B cell (primary cell): Measurements from ENCODE around the gene PEX1. TPM values are rescaled to one million over a fixed set of nuclear protein-coding genes. Genes with fewer than 3 reads are reported as not detected.

Experiments
- ATAC-seq: fragments of 200-7000 bp; cut with Tn5 transposase; one replicate; pipeline ENCODE4 v1.10.0; 2021; ENCODE audit warnings: low read depth, mild to moderate bottlenecking, moderate number of reproducible peaks, moderate library complexity
- CTCF ChIA-PET: fragments of 350-600 bp; sonication (Branson Sonifier 250); formaldehyde crosslinking; loops from one replicate; lab custom pipeline; 2021; ENCODE audit warnings: antibody characterized with exemption, inconsistent platforms; lab: Charles Lee
- POLR2A ChIA-PET: fragments of 350-600 bp; sonication (Branson Sonifier 250); formaldehyde crosslinking; loops from one replicate; lab custom pipeline; 2021; ENCODE audit warnings: antibody characterized with exemption; lab: Charles Lee
- DNase-seq: peaks from one replicate; pipeline ENCODE4 v3.0.0; 2013
- H2AFZ ChIP-seq: 2 replicates; pipeline ENCODE4 v1.6.1; 2012; ENCODE audit warnings: mild to moderate bottlenecking, low read depth, low read length; ENCODE audit not compliant: insufficient read depth, poor library complexity, severe bottlenecking
- H3K27ac ChIP-seq, 2 donors: 1 replicate in 1 of 2; 2 replicates in 1 of 2; pipeline ENCODE4 v1.5.1; 2012 to 2013; ENCODE audit warnings: low read length in 2 of 2, mild to moderate bottlenecking in 2 of 2, moderate library complexity in 1 of 2
- H3K27me3 ChIP-seq, 4 experiments: fragments of 200-600 bp in 1 of 4; sonication (generic) in 1 of 4; replicated peaks in 1 of 4; 1 replicate in 2 of 4; 2 replicates in 2 of 4; pipeline versions ENCODE4 v1.6.1 to v1.7.0; 2013 to 2016; ENCODE audit warnings: low read length in 3 of 4, mild to moderate bottlenecking in 2 of 4, mixed read lengths in 1 of 4, moderate library complexity in 1 of 4; ENCODE audit not compliant: insufficient read depth in 4 of 4, control insufficient read depth in 3 of 4; ENCODE audit errors: control extremely low read depth in 1 of 4
- H3K36me3 ChIP-seq, 2 experiments: replicated peaks in 1 of 2; 1 replicate in 1 of 2; 2 replicates in 1 of 2; pipeline versions ENCODE4 v1.6.1 to v1.7.1; 2013; ENCODE audit warnings: low read length in 1 of 2; ENCODE audit not compliant: insufficient read depth in 2 of 2, control insufficient read depth in 1 of 2; ENCODE audit errors: control extremely low read depth in 1 of 2, extremely low read depth in 1 of 2
- H3K4me1 ChIP-seq, 2 donors: fragments of 200-600 bp in 1 of 2; sonication (generic) in 1 of 2; 1 replicate in 1 of 2; 2 replicates in 1 of 2; pipeline versions ENCODE4 v1.5.1 to v1.6.1; 2013 to 2017; ENCODE audit warnings: low read length in 2 of 2; ENCODE audit not compliant: control insufficient read depth in 2 of 2, insufficient read depth in 2 of 2
- H3K4me2 ChIP-seq: replicated peaks from 2 replicates; pipeline ENCODE3; 2012; ENCODE audit warnings: mild to moderate bottlenecking, low read depth, low read length; ENCODE audit not compliant: poor library complexity, severe bottlenecking
- H3K4me3 ChIP-seq, 5 experiments: fragments of 200-600 bp in 1 of 5; sonication (generic) in 1 of 5; 1 replicate in 3 of 5; 2 replicates in 2 of 5; pipeline versions ENCODE4 v1.5.1 to v1.7.0; 2011 to 2016; ENCODE audit warnings: low read length in 4 of 5, mild to moderate bottlenecking in 4 of 5, low read depth in 2 of 5, control low read depth in 1 of 5, moderate library complexity in 1 of 5; ENCODE audit not compliant: insufficient read depth in 1 of 5; ENCODE audit errors: control extremely low read depth in 1 of 5, extremely low read depth in 1 of 5
- H3K79me2 ChIP-seq: fragments of 200-600 bp; sonication (generic); one replicate; pipeline ENCODE4 v1.6.0; 2016; ENCODE audit warnings: low read length; ENCODE audit not compliant: control insufficient read depth, insufficient read depth
- H3K9ac ChIP-seq: fragments of 200-600 bp; sonication (generic); 2 replicates; pipeline ENCODE4 v1.6.1; 2017; ENCODE audit warnings: mild to moderate bottlenecking, low read length, moderate library complexity
- H3K9me3 ChIP-seq, 3 donors: one replicate each; pipeline versions ENCODE4 v1.6.1 to v1.7.1; 2013; ENCODE audit warnings: low read length in 2 of 3; ENCODE audit not compliant: control insufficient read depth in 2 of 3, insufficient read depth in 1 of 3; ENCODE audit errors: control extremely low read depth in 1 of 3
- H4K20me1 ChIP-seq: 2 replicates; pipeline ENCODE4 v1.6.0; 2012; ENCODE audit warnings: mild to moderate bottlenecking, low read length; ENCODE audit not compliant: insufficient read depth, control insufficient read depth, poor library complexity, severe bottlenecking
- H3K27ac Mint-ChIP-seq: one replicate; pipeline ENCODE4 v1.8.0; 2021; ENCODE audit warnings: mixed read lengths
- H3K27me3 Mint-ChIP-seq: one replicate; pipeline ENCODE4 v1.8.0; 2021; ENCODE audit warnings: mixed read lengths
- H3K4me1 Mint-ChIP-seq: one replicate; pipeline ENCODE4 v1.8.0; 2021; ENCODE audit warnings: mixed read lengths
- H3K4me3 Mint-ChIP-seq: one replicate; pipeline ENCODE4 v1.8.0; 2021; ENCODE audit warnings: mixed read lengths
- H3K9me3 Mint-ChIP-seq: one replicate; pipeline ENCODE4 v1.8.0; 2022; ENCODE audit warnings: mixed read lengths; ENCODE audit not compliant: insufficient read depth
- CTCF ChIP-seq: fragments of 200-600 bp; IDR thresholded peaks from one replicate; pipeline ENCODE4 v1.8.0; 2022; ENCODE audit warnings: antibody characterized with exemption, mild to moderate bottlenecking
- EZH2 ChIP-seq: IDR thresholded peaks from 2 replicates; pipeline ENCODE4 v1.6.1; 2012; ENCODE audit warnings: borderline replicate concordance, low read depth, mild to moderate bottlenecking, moderate library complexity, low read length; ENCODE audit not compliant: insufficient read depth, poor library complexity, severe bottlenecking
- whole genome bisulfite sequencing: methylation state at CpG from one replicate; pipeline ENCODE4 v1.1.5; 2013; ENCODE audit warnings: missing lambda C conversion rate; ENCODE audit not compliant: insufficient coverage; 5-methylcytosine and 5-hydroxymethylcytosine counted together
- intact Hi-C: fragments of 100-400 bp; cut with micrococcal nuclease; formaldehyde crosslinking; loops from one replicate; pipeline ENCODE4 v1.10.0; 2022
- polyA plus RNA-seq: library from polyadenylated mRNA; depleted of rRNA; stranded (reverse); fragments of >200 nt; gene quantifications from 2 replicates; pipeline ENCODE4 v1.2.3, GENCODE V29; 2012
- total RNA-seq, 2 donors: library from RNA; stranded (reverse); fragments of 120-200 nt in 1 of 2; gene quantifications; 1 replicate in 1 of 2; 2 replicates in 1 of 2; pipeline versions ENCODE4 v1.2.3 to v1.2.4, GENCODE V29; 2013 to 2022

PEX1 gene
- total and polyA plus RNA-seq, 2 donors (not counting 1 experiment from before 2014, with no cell fraction given): 26.0 to 33.7 TPM

GRCh38 chr7:92496876-92497275 is 31.4 kb downstream of the PEX1 start:
- DNase-seq (no peak), ATAC-seq (no peak)
- 100% methylated on average over 1 of the region's 2 CpGs for WGBS
- Mint-ChIP-seq H3K9me3 (no peaks in the 10 kb centered on the region), H3K4me1 (no peaks in the 10 kb centered on the region), H3K27me3 (no peaks in the 10 kb centered on the region), H3K27ac (no peak overlapping the region), H3K4me3 (no peak overlapping the region)
- Histone ChIP-seq H3K9me3 (no peaks in the 10 kb centered on the region), H3K79me2 (no peaks in the 10 kb centered on the region), H3K4me2 (no peak overlapping the region), H3K36me3 (peaks cover 9 to 31% of the 10 kb centered on the region in 2 experiments), H3K4me1 (no peaks in the 10 kb centered on the region), H3K27ac (no peak overlapping the region), H3K27me3 (no peaks in the 10 kb centered on the region), H4K20me1 (no peaks in the 10 kb centered on the region), H3K9ac (no peak overlapping the region), H3K4me3 (no peak overlapping the region), H2AFZ (no peak overlapping the region)
- intact Hi-C loops: no loop called here
- POLR2A ChIA-PET: no interaction called here
- CTCF ChIA-PET: no interaction called here
- no peak for TF ChIP-seq CTCF
- TF ChIP-seq EZH2: no peak

GRCh38 chr7:92489634-92490033 is 38.7 kb downstream of the PEX1 start:
- H4K20me1 ChIP-seq: no peaks in the 10 kb centered on the region
- H3K4me3 ChIP-seq: no peak overlapping the region
- no peak overlapping the region for H3K27ac ChIP-seq
- no peak overlapping the region for H3K4me3 Mint-ChIP-seq
- H3K27me3 Mint-ChIP-seq: no peaks in the 10 kb centered on the region
- no peak overlapping the region for H3K27ac Mint-ChIP-seq
- no peaks in the 10 kb centered on the region for H3K4me1 ChIP-seq
- no peaks in the 10 kb centered on the region for H3K9me3 Mint-ChIP-seq
- H3K27me3 ChIP-seq: no peaks in the 10 kb centered on the region
- no peaks in the 10 kb centered on the region for H3K4me1 Mint-ChIP-seq
- intact Hi-C loops: no loop called here
- no peaks in the 10 kb centered on the region for H3K9me3 ChIP-seq
- H3K36me3 ChIP-seq: peaks cover 20 to 62% of the 10 kb centered on the region in 2 experiments
- H2AFZ ChIP-seq: no peak overlapping the region
- ChIA-PET CTCF (interaction anchor here (1.1 kb wide), 1 partner anchor 28 kb away, joined by 4 read pairs; no protein-coding TSS in a partner anchor), POLR2A (no interaction called here)
- H3K4me2 ChIP-seq: no peak overlapping the region
- DNase-seq (no peak), ATAC-seq (no peak)
- 100% methylated on average over 1 of the region's 1 CpG for WGBS
- TF ChIP-seq EZH2 (no peak), CTCF (no peak)
- H3K9ac ChIP-seq: no peak overlapping the region
- H3K79me2 ChIP-seq: no peaks in the 10 kb centered on the region
